HG03460 (cell line): ENCODE data around the gene TAS2R42.

Experiments used
- ATAC-seq: cut with Tn5 transposase; IDR thresholded peaks from one replicate; pipeline ENCODE4 v1.9.1; 2021; ENCODE audit not compliant: unreplicated experiment

Gene TAS2R42

GRCh38 chr12:11186837-11187236 lies at the start of gene TAS2R42:
TSS of gene TAS2R42 (minus strand) at chr12:11186937. CDS start at chr12:11186937, 0 bp downstream.
- no peak for ATAC-seq

DNA sequence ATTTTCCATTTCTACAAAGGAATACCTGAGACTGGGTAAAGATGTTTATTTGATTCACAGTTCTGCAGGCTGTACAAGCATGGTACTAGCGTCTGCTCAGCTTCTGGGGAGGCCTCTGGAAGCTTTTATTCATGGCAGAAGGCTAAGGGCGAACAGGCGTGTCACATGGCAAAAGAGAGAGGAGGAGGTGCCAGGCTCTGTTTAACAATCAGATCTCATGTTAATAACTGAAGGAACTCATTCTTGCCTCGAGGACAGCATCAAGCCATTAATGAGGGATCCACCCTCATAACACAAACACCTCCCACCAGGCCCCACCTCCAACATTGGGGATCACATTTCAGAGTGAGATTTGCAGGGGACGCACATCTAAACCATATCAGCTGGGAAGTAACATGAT lies 46.8 kb upstream of the TAS2R42 start:
- ATAC-seq: no peak

- ATAC-seq: no peak
Measured at GRCh38 chr12:11228296-11228879, 41.7 kb upstream of the TAS2R42 start.

DNA sequence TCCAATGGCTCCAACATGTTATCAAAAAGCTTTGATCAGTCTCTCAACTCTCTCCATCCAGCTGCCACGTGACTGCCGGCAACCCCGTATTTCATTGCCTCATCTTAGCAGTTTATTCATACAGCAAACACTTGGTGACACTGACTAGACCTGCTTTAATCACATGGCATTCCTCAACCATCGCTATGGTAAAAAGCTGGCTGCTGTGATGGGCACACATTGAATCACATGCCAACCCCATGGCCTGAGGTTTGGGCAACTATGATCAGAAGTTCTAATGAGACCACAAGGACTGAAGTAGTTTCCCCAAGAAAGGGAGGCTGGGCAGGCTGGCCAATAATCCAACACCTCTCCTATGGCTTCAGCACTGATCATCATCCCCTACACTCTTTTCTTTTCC lies 40.6 kb upstream of the TAS2R42 start:
- no peak for ATAC-seq

DNA sequence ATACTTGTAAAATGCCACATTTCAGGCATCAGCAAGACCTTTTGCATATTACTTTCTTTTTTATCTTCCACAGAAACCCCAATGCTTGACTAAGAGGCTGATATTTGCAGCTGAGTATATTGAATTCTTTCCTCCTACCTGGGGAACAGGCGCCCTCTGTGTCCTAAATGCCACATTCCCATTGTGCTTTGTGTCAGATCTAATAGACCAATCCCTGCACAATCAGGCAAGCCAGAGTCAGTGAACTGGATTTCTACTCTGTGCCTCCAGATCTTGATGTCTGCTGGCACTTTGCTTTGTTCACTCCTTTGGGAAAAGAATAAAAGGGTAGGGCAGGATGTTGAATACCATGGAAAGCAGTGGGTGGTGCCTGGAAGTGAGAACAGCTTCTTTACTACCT lies 22.4 kb upstream of the TAS2R42 start:
- no peak for ATAC-seq

DNA sequence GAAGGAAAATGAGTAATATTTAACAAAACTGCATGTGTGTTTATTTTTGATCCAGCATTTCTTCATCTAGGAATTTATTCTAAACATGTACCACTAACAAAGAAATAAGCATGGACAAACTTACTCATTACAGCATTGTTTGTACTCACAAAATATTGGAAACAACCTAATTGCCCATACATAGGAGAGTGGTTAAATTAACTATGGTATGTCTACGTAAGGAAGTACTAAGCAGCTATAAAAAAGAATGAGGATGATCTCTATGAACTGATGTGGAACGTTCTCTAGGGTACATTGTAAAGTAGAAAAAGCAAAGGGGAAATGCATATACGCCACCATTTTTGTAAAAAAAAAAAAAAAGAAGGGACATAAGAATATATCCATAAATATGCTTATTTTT lies 17.4 kb upstream of the TAS2R42 start:
- ATAC-seq: no peak

DNA sequence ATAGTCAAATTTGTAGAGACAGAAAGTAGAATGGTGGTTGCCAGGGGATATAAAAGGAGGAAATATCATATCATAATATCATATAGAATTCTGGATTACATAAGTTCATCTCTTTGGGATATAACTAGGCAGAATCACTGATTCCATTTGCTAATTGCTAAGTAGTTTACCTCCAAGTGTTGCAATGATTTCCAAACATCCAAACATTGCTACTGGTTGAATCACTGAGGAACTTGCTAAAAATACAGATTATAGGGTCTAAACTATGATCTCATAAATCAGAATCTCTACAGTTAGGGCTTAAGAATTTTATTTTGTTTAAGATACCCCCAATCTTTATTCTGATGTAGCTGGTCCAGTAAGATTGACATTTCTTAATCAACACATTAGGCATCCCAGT lies 16.1 kb upstream of the TAS2R42 start:
- ATAC-seq: no peak

DNA sequence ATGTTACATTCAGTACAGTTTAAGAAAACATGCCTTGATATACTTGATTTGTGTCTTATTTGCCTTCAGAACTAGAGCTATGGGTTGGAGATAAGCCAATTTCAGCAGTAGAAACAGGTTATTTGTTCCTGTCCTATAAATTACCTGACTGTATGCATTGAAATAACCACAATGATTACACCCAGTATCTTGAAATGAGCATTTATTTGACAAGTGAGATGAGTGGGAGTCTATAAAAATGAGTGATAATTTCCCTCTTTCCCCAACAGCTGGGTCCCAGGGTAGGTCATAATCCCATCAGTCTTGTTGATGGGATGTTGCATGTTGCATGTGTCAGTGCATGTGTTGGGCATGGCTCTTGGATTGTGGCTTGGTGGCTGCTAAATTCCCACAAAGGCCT lies 3.7 kb downstream of the TAS2R42 start:
- ATAC-seq: no peak

- ATAC-seq: no peak
Measured at GRCh38 chr12:11182529-11182928, 4.2 kb downstream of the TAS2R42 start.

GRCh38 chr12:11178250-11178649 lies 8.5 kb downstream of the TAS2R42 start:
- no peak for ATAC-seq

DNA sequence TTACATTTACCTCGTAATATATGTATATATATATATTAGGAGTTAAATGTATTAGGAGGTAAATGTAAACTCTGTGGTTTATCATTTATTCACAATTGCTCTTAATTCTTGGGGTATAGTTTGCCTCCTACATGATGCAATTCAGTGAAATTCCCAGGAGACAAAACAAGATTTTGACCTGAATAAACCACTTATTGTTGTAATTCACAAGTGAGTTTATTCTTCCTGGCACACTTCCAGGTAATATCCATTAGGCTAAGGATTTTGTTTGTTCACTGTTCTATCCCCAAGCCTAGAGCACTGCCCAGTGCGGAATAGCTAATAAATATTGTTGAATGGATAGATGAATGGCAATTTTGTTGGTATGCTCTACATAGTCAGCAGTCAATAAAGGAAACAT lies 12.7 kb downstream of the TAS2R42 start:
- no peak for ATAC-seq

DNA sequence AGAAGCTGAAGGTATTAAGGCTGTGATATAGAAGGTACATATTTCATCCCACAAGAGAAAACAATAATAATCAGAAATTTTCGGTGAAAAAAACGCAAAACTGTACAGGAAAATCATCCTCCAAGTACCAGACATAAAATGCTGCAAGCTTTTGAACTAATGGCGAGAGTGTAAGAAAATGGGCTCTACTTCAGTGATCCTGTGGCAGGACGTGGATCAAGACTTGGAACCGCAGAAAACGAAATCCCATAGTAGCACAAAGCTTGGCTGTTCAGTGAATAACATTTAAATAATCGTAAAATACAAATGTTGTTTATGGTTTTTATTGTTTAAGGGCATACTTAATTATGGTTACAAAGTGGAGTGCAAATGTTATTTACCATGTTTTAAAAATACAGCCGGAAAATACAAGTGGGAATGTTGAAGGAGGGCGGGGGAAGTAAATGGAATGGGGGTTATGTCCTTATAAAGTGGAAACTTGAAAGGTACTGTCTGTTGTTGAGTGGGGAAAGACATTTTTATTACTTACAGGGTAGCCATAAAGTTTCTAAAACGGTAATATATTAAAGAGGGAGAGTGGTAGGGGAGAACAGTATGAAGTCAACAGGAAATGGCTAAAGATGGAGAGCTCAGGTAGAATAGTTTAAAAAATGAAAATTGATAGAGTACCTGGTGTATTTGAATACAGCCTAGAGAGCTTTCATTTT lies 14.6 kb downstream of the TAS2R42 start:
- ATAC-seq: no peak

DNA sequence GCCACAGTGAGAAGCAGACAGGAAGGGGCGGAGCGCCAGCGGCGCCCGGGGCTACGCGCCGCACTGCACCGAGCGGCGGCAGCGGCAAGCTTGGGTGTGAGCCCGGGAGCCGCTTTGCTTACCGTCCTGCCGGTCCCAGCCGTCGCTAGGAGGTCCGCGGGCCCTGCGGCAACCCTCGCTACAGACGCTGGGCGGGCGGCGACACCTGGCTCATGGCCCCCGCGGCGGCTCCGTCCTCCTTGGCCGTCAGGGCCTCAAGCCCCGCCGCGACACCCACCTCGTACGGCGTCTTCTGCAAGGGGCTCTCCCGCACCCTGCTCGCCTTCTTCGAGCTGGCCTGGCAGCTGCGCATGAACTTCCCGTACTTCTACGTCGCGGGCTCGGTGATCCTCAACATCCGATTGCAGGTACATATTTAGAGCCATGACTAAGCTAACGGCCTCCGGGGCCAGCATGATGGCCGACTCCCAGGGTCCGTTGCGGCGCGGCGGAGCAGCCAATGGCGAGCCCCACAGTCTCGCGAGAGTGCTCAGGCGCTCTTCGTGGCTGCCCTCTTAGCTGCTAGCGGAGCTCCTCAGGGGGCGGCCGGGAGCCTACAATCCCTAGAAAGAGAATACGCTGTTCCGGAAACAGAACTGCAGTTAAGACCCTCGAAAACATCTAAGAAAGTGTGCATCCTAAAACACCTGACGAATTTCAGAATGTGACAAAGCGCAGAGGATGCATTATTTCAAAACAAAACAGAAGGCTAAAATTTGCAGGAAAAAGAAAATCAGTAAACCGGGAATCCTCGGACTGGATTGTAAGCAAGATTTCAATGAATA lies 15.4 kb downstream of the TAS2R42 start, which contains the start of gene SMIM10L1:
Gene SMIM10L1, plus strand, starts transcription at position 50 of the 824 bp plus-strand sequence. Its CDS starts 163 bp downstream, at position 213.
- ATAC-seq: peak; percentile 95

- ATAC-seq: no peak
Measured at GRCh38 chr12:11170810-11171144, 16.0 kb downstream of the TAS2R42 start.

GRCh38 chr12:11166300-11166699 lies 20.4 kb downstream of the TAS2R42 start:
- ATAC-seq: no peak

DNA sequence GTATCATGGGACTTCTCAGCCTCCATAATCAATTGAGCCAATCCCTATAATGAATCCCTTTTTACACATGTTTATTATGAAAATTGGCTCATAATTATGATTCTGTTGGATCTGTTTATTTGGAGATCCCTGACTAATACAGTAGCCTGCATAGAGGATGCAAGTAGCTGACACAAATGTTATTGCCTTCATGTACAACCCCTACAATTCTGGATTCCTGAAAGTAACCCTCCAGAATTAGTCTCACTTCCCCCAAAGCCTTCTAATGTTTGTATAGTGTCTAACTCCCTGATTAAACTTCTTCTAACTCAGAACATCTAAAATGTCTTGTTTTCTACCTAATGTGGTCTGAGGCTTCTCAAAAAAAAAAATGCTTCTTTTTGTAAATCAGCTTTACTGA lies 22.4 kb downstream of the TAS2R42 start:
- ATAC-seq: no peak

DNA sequence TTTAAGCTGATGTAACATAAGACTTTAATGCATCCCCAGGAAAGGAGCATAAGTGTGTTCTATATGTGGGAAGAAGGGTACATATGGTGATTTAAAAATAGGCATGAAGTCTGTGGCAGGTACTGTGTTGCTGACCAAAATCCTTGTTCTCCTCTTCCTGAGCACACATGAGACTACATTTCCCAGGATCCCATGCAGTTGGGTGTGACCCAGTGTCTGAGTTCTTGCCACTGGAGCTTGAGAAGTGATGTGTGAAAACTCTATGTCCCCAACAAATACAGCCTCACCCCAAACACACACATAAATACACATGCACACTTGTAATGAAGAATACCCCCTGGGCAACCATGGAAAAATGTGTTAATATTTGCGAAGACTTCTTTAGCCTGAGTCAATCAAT lies 24.2 kb downstream of the TAS2R42 start:
- ATAC-seq: no peak

DNA sequence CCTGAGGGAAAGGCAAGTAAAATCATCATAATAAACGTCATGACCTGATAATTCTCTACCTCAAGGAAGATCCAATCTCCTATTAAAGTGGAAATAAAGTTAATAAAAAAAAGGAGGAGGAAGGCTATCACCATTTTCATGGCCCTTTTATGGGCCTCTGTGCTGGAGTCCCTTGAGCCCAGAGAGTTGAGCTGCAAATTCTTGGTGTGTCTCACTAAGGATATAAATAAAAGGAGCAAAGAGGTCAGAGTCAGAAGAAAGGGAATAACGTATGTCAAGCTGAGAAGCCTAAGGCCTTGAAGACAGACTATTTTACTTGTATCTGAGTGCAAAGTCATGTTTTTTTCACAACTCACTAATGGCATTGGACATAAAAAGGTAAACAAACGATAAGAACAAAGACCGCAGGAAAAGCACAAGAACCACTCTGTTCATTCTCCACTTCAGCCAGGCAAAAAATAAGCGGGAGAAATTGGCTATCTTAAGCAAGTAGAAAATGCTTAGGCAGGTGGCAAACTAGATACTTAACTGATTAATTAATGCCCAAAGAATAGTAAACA lies 27.8 kb downstream of the TAS2R42 start:
- ATAC-seq: no peak

GRCh38 chr12:11154400-11154925 lies 32.3 kb downstream of the TAS2R42 start:
- ATAC-seq: no peak

DNA sequence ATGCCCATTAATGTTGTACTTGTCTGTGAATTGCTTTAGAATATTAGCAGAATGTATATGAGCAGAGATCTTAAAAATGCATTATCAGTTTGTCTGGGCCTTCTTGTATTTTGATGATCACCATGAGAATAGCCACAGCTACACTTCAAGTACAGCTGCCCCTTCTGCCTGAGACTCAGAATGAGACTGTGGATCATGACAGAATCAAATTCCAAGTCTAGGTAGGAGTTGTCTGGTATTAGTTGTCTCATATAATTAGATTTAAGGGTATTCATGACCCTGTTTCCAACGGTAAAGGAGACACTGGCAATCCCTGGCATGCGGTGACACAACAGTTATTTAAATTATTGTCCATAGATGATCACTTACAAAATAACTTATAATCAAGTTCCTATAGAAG lies 34.0 kb downstream of the TAS2R42 start:
- no peak for ATAC-seq

DNA sequence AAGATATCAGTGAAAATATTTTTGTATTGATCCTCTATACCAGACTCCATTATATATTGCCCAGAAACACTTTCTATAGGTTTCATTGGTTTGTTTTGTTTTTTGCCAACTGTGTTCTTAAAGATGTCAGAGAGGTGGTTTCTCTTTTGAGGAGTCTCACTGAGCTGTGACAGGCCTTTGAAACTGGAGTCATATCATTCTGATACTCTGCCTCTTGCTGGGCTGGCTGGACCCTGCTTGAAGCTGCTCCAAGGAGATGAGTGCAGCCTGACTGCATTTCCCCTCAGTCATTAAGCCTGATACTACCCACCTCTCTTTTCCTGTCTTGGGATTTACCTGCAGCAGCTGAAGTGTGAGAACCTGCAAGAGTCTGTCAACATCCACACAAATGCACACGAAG lies 35.9 kb downstream of the TAS2R42 start:
- no peak for ATAC-seq

DNA sequence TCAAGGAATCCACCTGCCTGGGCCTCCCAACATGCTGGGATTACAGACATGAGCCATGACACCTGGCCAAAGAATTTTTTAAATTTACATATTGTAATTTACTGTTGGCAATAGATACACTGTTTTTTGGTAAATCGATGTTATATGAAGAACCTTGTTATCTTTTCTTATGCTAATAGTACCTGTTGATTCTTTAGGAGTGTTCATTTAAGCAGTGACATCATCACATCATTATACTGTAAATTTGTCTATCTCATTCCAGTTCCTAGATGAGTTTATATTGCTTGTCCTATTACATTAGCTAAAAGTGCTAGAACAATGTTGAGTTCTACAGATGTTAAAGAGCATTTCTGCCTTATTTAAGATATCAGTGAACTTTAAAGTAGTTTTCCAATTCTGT lies 39.3 kb downstream of the TAS2R42 start:
- no peak for ATAC-seq
